HepG2 (cell line): ENCODE data around the gene WDR18. TPM values are rescaled to one million over a fixed set of nuclear protein-coding genes. Genes with fewer than 3 reads are reported as not detected.

Source experiments
- ASH2L ChIP-seq: fragments of 300-600, 200-600 bp; sonication (generic); IDR thresholded peaks from 2 replicates; pipeline ENCODE4 v1.7.0; 2017; ENCODE audit warnings: low read depth, mild to moderate bottlenecking, moderate library complexity, mixed read lengths, low read length; ENCODE audit not compliant: insufficient read length
- HES4 ChIP-seq: sonication (generic); formaldehyde crosslinking; IDR thresholded peaks from 2 replicates; pipeline ENCODE4 v1.9.0; 2021; ENCODE audit warnings: mild to moderate bottlenecking, missing genetic modification reagents, borderline replicate concordance
- ISX ChIP-seq: sonication (generic); formaldehyde crosslinking; conservative IDR thresholded peaks from 2 replicates; pipeline ENCODE4 v1.5.0; 2020; ENCODE audit warnings: missing genetic modification reagents
- ZNF446 ChIP-seq: sonication (generic); formaldehyde crosslinking; IDR thresholded peaks from 2 replicates; pipeline ENCODE4 v1.5.0; 2020; ENCODE audit warnings: mild to moderate bottlenecking, missing genetic modification reagents
- polyA plus RNA-seq, 8 experiments: library from polyadenylated mRNA; depleted of rRNA in 3 of 8; stranded (reverse) in 7 of 8; unstranded in 1 of 8; fragments of >200 nt; fragmentation: Illumina TruSeq in 4 of 8; extraction: Trizol in 4 of 8; gene quantifications; 2 replicates each; pipeline versions ENCODE4 v1.2.1 to v1.2.3, GENCODE V29; 2011 to 2016; ENCODE audit warnings: low read depth in 4 of 8, missing spikeins in 1 of 8, mixed read lengths in 1 of 8; ENCODE audit not compliant: insufficient read depth in 1 of 8
- total RNA-seq, 5 experiments: library from RNA; depleted of rRNA; stranded (reverse); fragments of >200 nt; fragmentation: Illumina TruSeq; extraction: Trizol; gene quantifications; 2 replicates each; pipeline ENCODE4 v1.2.3, GENCODE V29; 2016; ENCODE audit warnings: low read depth in 1 of 5
- TF ChIP-seq, protein P1 (sequence below): sonication (generic); formaldehyde crosslinking; IDR thresholded peaks from 2 replicates; pipeline ENCODE4 v1.4.0; 2020; ENCODE audit warnings: mild to moderate bottlenecking, missing genetic modification reagents, borderline replicate concordance
- TF ChIP-seq, protein P2 (sequence below): sonication (generic); formaldehyde crosslinking; IDR thresholded peaks from 2 replicates; pipeline ENCODE4 v1.5.0; 2020; ENCODE audit warnings: mild to moderate bottlenecking, missing genetic modification reagents, borderline replicate concordance
- TF ChIP-seq, protein P3 (sequence below): sonication (generic); formaldehyde crosslinking; IDR thresholded peaks from 2 replicates; pipeline ENCODE4 v1.8.1; 2023; ENCODE audit warnings: mild to moderate bottlenecking, missing genetic modification reagents

WDR18 gene
- total and polyA plus RNA-seq, 2 of the 13 experiments (the other 11 are each of a cell fraction or from before 2014, with no cell fraction given) = 36.4 to 47.6 TPM

DNA sequence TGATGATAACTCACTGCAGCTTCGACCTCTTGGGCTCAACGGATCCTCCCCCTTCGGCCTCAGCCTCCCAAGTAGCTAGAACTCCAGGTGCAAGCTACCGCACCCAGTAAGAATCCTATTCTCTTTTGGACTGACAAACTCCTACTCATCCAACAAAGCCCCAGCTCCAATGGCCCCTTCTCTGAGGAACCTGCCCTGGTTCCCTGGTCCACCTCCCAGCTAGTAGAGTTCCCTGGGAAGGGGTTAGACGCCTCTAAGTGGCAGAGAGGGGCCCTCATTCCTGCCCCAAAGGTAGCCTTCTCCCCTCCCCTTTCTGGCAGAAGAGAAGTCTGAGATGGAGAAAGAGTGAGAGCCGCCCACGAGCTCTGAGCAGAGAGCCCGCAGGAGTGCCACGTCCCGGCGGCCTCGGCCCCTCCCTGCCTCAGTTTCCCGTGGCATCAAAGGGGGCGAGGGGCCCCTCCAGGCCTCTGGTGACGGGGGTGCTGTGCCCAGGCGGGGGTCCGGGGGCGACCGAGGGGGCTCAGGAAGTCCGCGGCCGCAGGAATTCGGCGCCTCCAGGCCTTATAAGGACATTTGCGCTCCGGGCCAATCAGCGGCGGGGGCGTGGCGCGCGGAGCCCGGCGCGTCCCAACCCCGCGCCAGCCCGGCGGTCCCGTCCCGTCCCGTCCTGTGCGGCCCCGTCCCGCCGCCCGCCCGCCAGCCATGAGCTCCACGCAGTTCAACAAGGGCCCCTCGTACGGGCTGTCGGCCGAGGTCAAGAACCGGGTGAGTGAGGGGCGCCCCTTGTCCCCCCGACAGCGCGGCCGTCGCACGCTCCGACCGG, 42.0 kb downstream of the WDR18 start, which contains the start of gene CNN2 (continued):
- TF ChIP-seq, protein P1, sequence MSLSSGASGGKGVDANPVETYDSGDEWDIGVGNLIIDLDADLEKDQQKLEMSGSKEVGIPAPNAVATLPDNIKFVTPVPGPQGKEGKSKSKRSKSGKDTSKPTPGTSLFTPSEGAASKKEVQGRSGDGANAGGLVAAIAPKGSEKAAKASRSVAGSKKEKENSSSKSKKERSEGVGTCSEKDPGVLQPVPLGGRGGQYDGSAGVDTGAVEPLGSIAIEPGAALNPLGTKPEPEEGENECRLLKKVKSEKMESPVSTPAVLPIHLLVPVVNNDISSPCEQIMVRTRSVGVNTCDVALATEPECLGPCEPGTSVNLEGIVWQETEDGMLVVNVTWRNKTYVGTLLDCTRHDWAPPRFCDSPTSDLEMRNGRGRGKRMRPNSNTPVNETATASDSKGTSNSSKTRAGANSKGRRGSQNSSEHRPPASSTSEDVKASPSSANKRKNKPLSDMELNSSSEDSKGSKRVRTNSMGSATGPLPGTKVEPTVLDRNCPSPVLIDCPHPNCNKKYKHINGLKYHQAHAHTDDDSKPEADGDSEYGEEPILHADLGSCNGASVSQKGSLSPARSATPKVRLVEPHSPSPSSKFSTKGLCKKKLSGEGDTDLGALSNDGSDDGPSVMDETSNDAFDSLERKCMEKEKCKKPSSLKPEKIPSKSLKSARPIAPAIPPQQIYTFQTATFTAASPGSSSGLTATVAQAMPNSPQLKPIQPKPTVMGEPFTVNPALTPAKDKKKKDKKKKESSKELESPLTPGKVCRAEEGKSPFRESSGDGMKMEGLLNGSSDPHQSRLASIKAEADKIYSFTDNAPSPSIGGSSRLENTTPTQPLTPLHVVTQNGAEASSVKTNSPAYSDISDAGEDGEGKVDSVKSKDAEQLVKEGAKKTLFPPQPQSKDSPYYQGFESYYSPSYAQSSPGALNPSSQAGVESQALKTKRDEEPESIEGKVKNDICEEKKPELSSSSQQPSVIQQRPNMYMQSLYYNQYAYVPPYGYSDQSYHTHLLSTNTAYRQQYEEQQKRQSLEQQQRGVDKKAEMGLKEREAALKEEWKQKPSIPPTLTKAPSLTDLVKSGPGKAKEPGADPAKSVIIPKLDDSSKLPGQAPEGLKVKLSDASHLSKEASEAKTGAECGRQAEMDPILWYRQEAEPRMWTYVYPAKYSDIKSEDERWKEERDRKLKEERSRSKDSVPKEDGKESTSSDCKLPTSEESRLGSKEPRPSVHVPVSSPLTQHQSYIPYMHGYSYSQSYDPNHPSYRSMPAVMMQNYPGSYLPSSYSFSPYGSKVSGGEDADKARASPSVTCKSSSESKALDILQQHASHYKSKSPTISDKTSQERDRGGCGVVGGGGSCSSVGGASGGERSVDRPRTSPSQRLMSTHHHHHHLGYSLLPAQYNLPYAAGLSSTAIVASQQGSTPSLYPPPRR = no peak
- peak; percentile 43; the same call in 1 of the 2 replicates for TF ChIP-seq ZNF446 (CRISPR knock-in tag)
- TF ChIP-seq, protein P2, sequence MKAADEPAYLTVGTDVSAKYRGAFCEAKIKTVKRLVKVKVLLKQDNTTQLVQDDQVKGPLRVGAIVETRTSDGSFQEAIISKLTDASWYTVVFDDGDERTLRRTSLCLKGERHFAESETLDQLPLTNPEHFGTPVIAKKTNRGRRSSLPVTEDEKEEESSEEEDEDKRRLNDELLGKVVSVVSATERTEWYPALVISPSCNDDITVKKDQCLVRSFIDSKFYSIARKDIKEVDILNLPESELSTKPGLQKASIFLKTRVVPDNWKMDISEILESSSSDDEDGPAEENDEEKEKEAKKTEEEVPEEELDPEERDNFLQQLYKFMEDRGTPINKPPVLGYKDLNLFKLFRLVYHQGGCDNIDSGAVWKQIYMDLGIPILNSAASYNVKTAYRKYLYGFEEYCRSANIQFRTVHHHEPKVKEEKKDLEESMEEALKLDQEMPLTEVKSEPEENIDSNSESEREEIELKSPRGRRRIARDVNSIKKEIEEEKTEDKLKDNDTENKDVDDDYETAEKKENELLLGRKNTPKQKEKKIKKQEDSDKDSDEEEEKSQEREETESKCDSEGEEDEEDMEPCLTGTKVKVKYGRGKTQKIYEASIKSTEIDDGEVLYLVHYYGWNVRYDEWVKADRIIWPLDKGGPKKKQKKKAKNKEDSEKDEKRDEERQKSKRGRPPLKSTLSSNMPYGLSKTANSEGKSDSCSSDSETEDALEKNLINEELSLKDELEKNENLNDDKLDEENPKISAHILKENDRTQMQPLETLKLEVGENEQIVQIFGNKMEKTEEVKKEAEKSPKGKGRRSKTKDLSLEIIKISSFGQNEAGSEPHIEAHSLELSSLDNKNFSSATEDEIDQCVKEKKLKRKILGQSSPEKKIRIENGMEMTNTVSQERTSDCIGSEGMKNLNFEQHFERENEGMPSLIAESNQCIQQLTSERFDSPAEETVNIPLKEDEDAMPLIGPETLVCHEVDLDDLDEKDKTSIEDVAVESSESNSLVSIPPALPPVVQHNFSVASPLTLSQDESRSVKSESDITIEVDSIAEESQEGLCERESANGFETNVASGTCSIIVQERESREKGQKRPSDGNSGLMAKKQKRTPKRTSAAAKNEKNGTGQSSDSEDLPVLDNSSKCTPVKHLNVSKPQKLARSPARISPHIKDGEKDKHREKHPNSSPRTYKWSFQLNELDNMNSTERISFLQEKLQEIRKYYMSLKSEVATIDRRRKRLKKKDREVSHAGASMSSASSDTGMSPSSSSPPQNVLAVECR = peak; percentile 49; the same call in 1 of the 2 replicates
- TF ChIP-seq, protein P3, sequence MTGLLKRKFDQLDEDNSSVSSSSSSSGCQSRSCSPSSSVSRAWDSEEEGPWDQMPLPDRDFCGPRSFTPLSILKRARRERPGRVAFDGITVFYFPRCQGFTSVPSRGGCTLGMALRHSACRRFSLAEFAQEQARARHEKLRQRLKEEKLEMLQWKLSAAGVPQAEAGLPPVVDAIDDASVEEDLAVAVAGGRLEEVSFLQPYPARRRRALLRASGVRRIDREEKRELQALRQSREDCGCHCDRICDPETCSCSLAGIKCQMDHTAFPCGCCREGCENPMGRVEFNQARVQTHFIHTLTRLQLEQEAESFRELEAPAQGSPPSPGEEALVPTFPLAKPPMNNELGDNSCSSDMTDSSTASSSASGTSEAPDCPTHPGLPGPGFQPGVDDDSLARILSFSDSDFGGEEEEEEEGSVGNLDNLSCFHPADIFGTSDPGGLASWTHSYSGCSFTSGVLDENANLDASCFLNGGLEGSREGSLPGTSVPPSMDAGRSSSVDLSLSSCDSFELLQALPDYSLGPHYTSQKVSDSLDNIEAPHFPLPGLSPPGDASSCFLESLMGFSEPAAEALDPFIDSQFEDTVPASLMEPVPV (CRISPR knock-in tag) = peak; percentile 58; the same call in 1 of the 2 replicates
- TF ChIP-seq ASH2L = peak; percentile 21
- TF ChIP-seq ISX = no peak
- 0 out of 2 replicates have a peak, but pooled peaks have one; percentile 32 for TF ChIP-seq HES4 (CRISPR knock-in tag)
